Activated T-cell treated with anti-CD3 and anti-CD28 coated beads, Interleukin-2, amount 50 U/mL, for 1 hour (primary cell): ENCODE results near the gene EFNA2.
A peak's percentile ranks its signal among the peaks of the same experiment; 100 is the strongest.

Experiments used
- DNase-seq: peaks from one replicate; pipeline ENCODE4 v3.0.0-alpha.2; 2020

EFNA2 gene

GRCh38 chr19:1260749-1261537 is 24.7 kb upstream of the EFNA2 start:
- peak; percentile 99 for DNase-seq

- no peak for DNase-seq
Measured at GRCh38 chr19:1261538-1261797, 24.2 kb upstream of the EFNA2 start.

- DNase-seq = peak; percentile 55
Measured at GRCh38 chr19:1261798-1262622, 23.7 kb upstream of the EFNA2 start.

GRCh38 chr19:1262623-1263123 is 23.0 kb upstream of the EFNA2 start:
- no peak for DNase-seq

- DNase-seq = no peak
Measured at GRCh38 chr19:1263188-1263587, 22.5 kb upstream of the EFNA2 start.

- DNase-seq = peak; percentile 26
Measured at GRCh38 chr19:1264801-1265614, 20.7 kb upstream of the EFNA2 start.

GRCh38 chr19:1265615-1266128 is 20.0 kb upstream of the EFNA2 start:
- no peak for DNase-seq

- DNase-seq = peak; percentile 88
Measured at GRCh38 chr19:1266129-1266915, 19.4 kb upstream of the EFNA2 start.

- DNase-seq = peak; percentile 83
Measured at GRCh38 chr19:1266916-1267476, 18.7 kb upstream of the EFNA2 start.

GRCh38 chr19:1267477-1268225 is 18.0 kb upstream of the EFNA2 start:
- peak; percentile 49 for DNase-seq

GRCh38 chr19:1268226-1269064 is 17.2 kb upstream of the EFNA2 start:
- DNase-seq = no peak

- DNase-seq = peak; percentile 99
Measured at GRCh38 chr19:1269065-1269477, 16.6 kb upstream of the EFNA2 start, which contains the start of gene CIRBP. TSS of gene CIRBP (plus strand) at chr19:1269332. CDS start at chr19:1270934, 1,602 bp downstream.

GRCh38 chr19:1269478-1270212 is 16.0 kb upstream of the EFNA2 start:
- peak; percentile 89 for DNase-seq

- no peak for DNase-seq
Measured at GRCh38 chr19:1270213-1270853, 15.3 kb upstream of the EFNA2 start.

GRCh38 chr19:1270854-1271527 is 14.7 kb upstream of the EFNA2 start:
- no peak for DNase-seq

GRCh38 chr19:1271528-1272422 is 13.9 kb upstream of the EFNA2 start:
- DNase-seq = no peak
